K562 (cell line): Measurements from ENCODE around the gene CHD2. TPM values are rescaled to one million over a fixed set of nuclear protein-coding genes. Genes with fewer than 3 reads are reported as not detected.
A peak's percentile ranks its signal among the peaks of the same experiment; 100 is the strongest.

ENCODE experiments used
- ATAC-seq: fragments of 200-7000 bp; cut with Tn5 transposase; 3 replicates; pipeline ENCODE4 v1.9.1; 2020; ENCODE audit warnings: moderate library complexity
- BruUV-seq: library from RNA; stranded (reverse); fragments of 400-500 nt; replicated peaks from 2 replicates; lab custom pipeline; 2021; lab: Mats Ljungman, UMichigan
- CTCF ChIA-PET: fragments of 300-600 bp; formaldehyde crosslinking; extraction: SDS; loops from one replicate; lab custom pipeline; 2021; ENCODE audit warnings: low intra/inter-chr PET ratio; lab: Yijun Ruan, JAX
- POLR2A ChIA-PET: fragments of 300-600, 350-650 bp; sonication (Branson Sonifier 250); formaldehyde crosslinking; extraction: SDS; loops from one replicate; lab custom pipeline; 2021; ENCODE audit warnings: antibody characterized with exemption, inconsistent platforms; lab: Yijun Ruan, JAX
- DNase-seq, 4 experiments: peaks; one replicate each; pipeline versions ENCODE4 v3.0.0 to v3.0.0-alpha.2; 2011 to 2018; ENCODE audit warnings: low spot score in 3 of 4, mixed read lengths in 3 of 4; ENCODE audit errors: extremely low read depth in 1 of 4
- FAIRE-seq: peaks from 2 replicates; lab custom pipeline; 2011; peaks lifted over from hg19 to GRCh38; lab: Jason Lieb, UNC
- H2AFZ ChIP-seq: 2 replicates; pipeline ENCODE4 v1.6.0; 2011; ENCODE audit warnings: low read depth, low read length, control low read depth, inconsistent platforms
- H3K27ac ChIP-seq: fragments of 200-600 bp; 3 replicates; pipeline ENCODE4 v1.8.0; 2011; ENCODE audit warnings: low read depth, mild to moderate bottlenecking, control low read depth, inconsistent platforms, low read length, moderate library complexity, mixed read lengths; ENCODE audit errors: extremely low read depth
- H3K27me3 ChIP-seq, 2 experiments: fragments of 300-600 bp in 1 of 2; 2 replicates in 1 of 2; 3 replicates in 1 of 2; pipeline versions ENCODE4 v1.6.0 to v1.8.0; 2011; ENCODE audit warnings: inconsistent platforms in 2 of 2, low read length in 2 of 2, mild to moderate bottlenecking in 1 of 2, mixed read lengths in 1 of 2, moderate library complexity in 1 of 2; ENCODE audit not compliant: control insufficient read depth in 2 of 2, insufficient read depth in 2 of 2
- H3K36me3 ChIP-seq: fragments of 300-600 bp; 3 replicates; pipeline ENCODE4 v1.8.0; 2011; ENCODE audit warnings: mild to moderate bottlenecking, low read length, inconsistent platforms; ENCODE audit not compliant: control insufficient read depth, insufficient read depth
- H3K4me1 ChIP-seq, 2 experiments: fragments of 200-600 bp in 1 of 2; replicated peaks in 1 of 2; 2 replicates in 1 of 2; 3 replicates in 1 of 2; pipeline versions ENCODE4 v1.5.1 to v1.8.0; 2011; ENCODE audit warnings: inconsistent platforms in 2 of 2, low read length in 2 of 2, mild to moderate bottlenecking in 1 of 2, mixed read lengths in 1 of 2, moderate library complexity in 1 of 2; ENCODE audit not compliant: control insufficient read depth in 2 of 2, insufficient read depth in 2 of 2
- H3K4me2 ChIP-seq: 2 replicates; pipeline ENCODE4 v1.6.1; 2011; ENCODE audit warnings: low read length, control low read depth, inconsistent platforms, mixed read lengths; ENCODE audit not compliant: insufficient read depth
- H3K4me3 ChIP-seq: fragments of 200-600 bp; sonication (generic), shearing (Covaris generic); 2 replicates; pipeline ENCODE4 v1.5.1; 2016; ENCODE audit warnings: control low read depth, inconsistent platforms
- H3K79me2 ChIP-seq: fragments of 200-600 bp; 3 replicates; pipeline ENCODE4 v1.8.0; 2011; ENCODE audit warnings: low read length, inconsistent platforms; ENCODE audit not compliant: control insufficient read depth, insufficient read depth
- H3K9ac ChIP-seq, 2 experiments: 2 replicates each; pipeline versions ENCODE4 v1.6.0 to v1.6.1; 2011; ENCODE audit warnings: low read depth in 2 of 2, low read length in 2 of 2, control low read depth in 1 of 2, inconsistent platforms in 1 of 2, mild to moderate bottlenecking in 1 of 2, mixed read lengths in 1 of 2; ENCODE audit not compliant: insufficient read depth in 1 of 2
- H3K9me1 ChIP-seq: one replicate; pipeline ENCODE4 v1.6.0; 2011; ENCODE audit warnings: inconsistent platforms, mild to moderate bottlenecking, low read length, moderate library complexity; ENCODE audit not compliant: control insufficient read depth, insufficient read depth
- H3K9me3 ChIP-seq: replicated peaks from 2 replicates; pipeline ENCODE4 v1.5.1; 2011; ENCODE audit warnings: low read depth, low read length, inconsistent platforms; ENCODE audit not compliant: control insufficient read depth, insufficient read depth
- H4K20me1 ChIP-seq: replicated peaks from 2 replicates; pipeline ENCODE4 v1.6.1; 2011; ENCODE audit warnings: low read length, inconsistent platforms, mixed read lengths; ENCODE audit not compliant: control insufficient read depth, insufficient read depth
- ATF1 ChIP-seq, 2 experiments: fragments of 450-650 bp in 1 of 2; IDR thresholded peaks; 2 replicates each; pipeline ENCODE4 v1.6.1; 2016; ENCODE audit warnings: missing compliant biosample characterization in 1 of 2, missing genetic modification characterization in 1 of 2
- ATF6 ChIP-seq: sonication (generic); formaldehyde crosslinking; IDR thresholded peaks from 2 replicates; pipeline ENCODE4 v1.4.0; 2020; ENCODE audit warnings: mild to moderate bottlenecking, missing genetic modification reagents
- DACH1 ChIP-seq: fragments of 450-650 bp; IDR thresholded peaks from 2 replicates; pipeline ENCODE4 v1.6.1; 2018; ENCODE audit not compliant: partially characterized antibody
- EZH2 ChIP-seq: IDR thresholded peaks from 2 replicates; pipeline ENCODE4 v1.6.1; 2012; ENCODE audit warnings: low read depth, mild to moderate bottlenecking, inconsistent platforms, low read length, borderline replicate concordance
- HBP1 ChIP-seq: fragments of 450-650 bp; formaldehyde crosslinking; IDR thresholded peaks from 2 replicates; pipeline ENCODE4 v1.4.0; 2022; ENCODE audit warnings: missing genetic modification characterization
- L3MBTL2 ChIP-seq: fragments of 450-650 bp; IDR thresholded peaks from 2 replicates; pipeline ENCODE4 v1.6.1; 2016; ENCODE audit warnings: mild to moderate bottlenecking, moderate library complexity
- OTX1 ChIP-seq: fragments of 450-650 bp; formaldehyde crosslinking; IDR thresholded peaks from 2 replicates; pipeline ENCODE4 v1.4.0; 2022; ENCODE audit warnings: mild to moderate bottlenecking
- RFX5 ChIP-seq: IDR thresholded peaks from 2 replicates; pipeline ENCODE4 v1.6.1; 2011; ENCODE audit warnings: low read depth, mild to moderate bottlenecking, improper control_type of control experiment, low read length
- TAF1 ChIP-seq: IDR thresholded peaks from 2 replicates; pipeline ENCODE4 v1.6.1; 2011; ENCODE audit warnings: mild to moderate bottlenecking, low read length, moderate library complexity; ENCODE audit not compliant: insufficient read depth, control insufficient read depth, severe bottlenecking; ENCODE audit errors: extremely low read depth
- ZBED1 ChIP-seq: IDR thresholded peaks from 2 replicates; pipeline ENCODE4 v1.6.1; 2014
- ZNF24 ChIP-seq: fragments of 450-650 bp; IDR thresholded peaks from 2 replicates; pipeline ENCODE4 v1.6.1; 2016
- ZSCAN29 ChIP-seq: fragments of 450-650 bp; IDR thresholded peaks from 2 replicates; pipeline ENCODE4 v1.6.1; 2017
- WGBS: fragments of 100-300 bp; shearing (Covaris generic); methylation state at CpG from one replicate; pipeline ENCODE4 v1.1.6; 2016; ENCODE audit warnings: low coverage, mixed read lengths; ENCODE audit not compliant: insufficient coverage; ENCODE audit errors: missing lambda C conversion rate; 5-methylcytosine and 5-hydroxymethylcytosine counted together
- in situ Hi-C: fragments of 300-500 bp; cut with MboI; formaldehyde crosslinking; loops from 4 replicates; pipeline ENCODE4 v1.15.0; 2018; ENCODE audit warnings: inconsistent platforms, mixed read lengths
- intact Hi-C: fragments of 100-400 bp; cut with micrococcal nuclease; formaldehyde crosslinking; loops from 2 replicates; pipeline ENCODE4 v1.14.2; 2022
- polyA plus RNA-seq, 8 experiments: library from polyadenylated mRNA; depleted of rRNA in 4 of 8; stranded (reverse) in 5 of 8; unstranded in 3 of 8; fragments of >200 nt; fragmentation: Nextera tagmentation in 2 of 8; fragmentation: Illumina TruSeq in 1 of 8; extraction: Ambion mirVana in 2 of 8; extraction: Trizol in 1 of 8; gene quantifications; 2 replicates each; pipeline versions ENCODE4 v1.2.1 to v1.2.3, GENCODE V29; 2011 to 2014; ENCODE audit warnings: inconsistent platforms in 1 of 8, missing spikeins in 1 of 8
- total RNA-seq, 7 experiments: library from RNA; depleted of rRNA in 6 of 7; stranded (reverse); fragments of >200 nt in 6 of 7; fragmentation: Illumina TruSeq in 2 of 7; extraction: Trizol in 2 of 7; gene quantifications; 2 replicates each; pipeline versions ENCODE4 v1.2.1 to v1.2.3, GENCODE V29; 2011 to 2021; ENCODE audit warnings: low replicate concordance in 1 of 7
- TF ChIP-seq, protein P1 (sequence below): fragments of 250-450 bp; sonication (Bioruptor Pico); IDR thresholded peaks from 2 replicates; pipeline ENCODE4 v1.9.0; 2021; ENCODE audit warnings: mild to moderate bottlenecking, inconsistent platforms
- TF ChIP-seq, protein P2 (sequence below): fragments of 450-650 bp; formaldehyde crosslinking; conservative IDR thresholded peaks from 2 replicates; pipeline ENCODE4 v1.4.0; 2022; ENCODE audit warnings: mild to moderate bottlenecking, missing genetic modification characterization

CHD2 gene
- total and polyA plus RNA-seq, 9 of the 15 experiments (the other 6 are each of a cell fraction or from before 2014, with no cell fraction given): 38.9 to 70.8 (median 56.2) TPM

DNA sequence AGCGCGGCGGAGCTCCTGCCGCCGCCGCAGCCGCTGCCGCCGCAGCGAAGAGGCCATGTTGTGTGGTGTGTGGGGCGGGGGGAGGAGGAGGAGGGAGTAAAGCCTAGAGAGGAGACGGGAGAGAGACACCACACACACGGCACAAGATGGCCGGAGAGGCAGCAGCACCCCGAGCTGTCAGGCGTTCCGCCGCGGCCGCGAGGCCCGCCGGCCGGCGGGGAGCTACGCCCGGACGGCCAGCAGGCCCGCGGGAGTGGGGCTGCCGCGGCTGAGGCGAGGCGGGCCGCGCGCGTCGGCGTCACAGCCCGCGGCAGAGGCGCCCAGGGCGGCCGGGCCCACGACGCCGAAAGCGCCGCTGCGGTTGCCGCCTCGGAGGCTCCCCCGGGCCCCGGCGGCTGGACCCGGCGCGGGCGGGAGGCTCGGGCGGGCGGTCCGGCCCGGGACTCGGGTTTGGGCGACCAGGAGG is 17.4 kb upstream of the CHD2 start:
- peak; percentile 79 for ATAC-seq
- BruUV-seq: no TSS peak
- intact Hi-C loops: loop anchor here (1.0 to 2.0 kb wide), 4 partner anchors 18 to 72 kb away; partner anchors contain the start of gene CHD2
- ChIA-PET CTCF (no interaction called here), POLR2A (interaction anchor here (0.6 to 9.6 kb wide), 28 partner anchors 12 to 741 kb away, joined by 3 to 110 read pairs (median 6); partner anchors contain the start of gene CHD2)
- no peaks in the 10 kb centered on the region for H4K20me1 ChIP-seq
- H3K4me3 ChIP-seq: peak overlapping the region; percentile 91
- peaks cover 66% of the 10 kb centered on the region for H3K79me2 ChIP-seq
- in situ Hi-C loops: loop anchor here (5.0 kb wide), 1 partner anchor 70 kb away; no protein-coding TSS in a partner anchor
- no peaks in the 10 kb centered on the region for H3K9me3 ChIP-seq
- peaks cover 13 to 37% of the 10 kb centered on the region in 2 experiments for H3K4me1 ChIP-seq
- peaks cover 40% of the 10 kb centered on the region for H3K36me3 ChIP-seq
- H3K27me3 ChIP-seq: no peaks in the 10 kb centered on the region
- H3K27ac ChIP-seq: peak overlapping the region; percentile 86
- DNase-seq: peak in 1 of 4 experiments; percentile 69
- H2AFZ ChIP-seq: no peak overlapping the region
- peak overlapping the region; percentile 94 to 96; a peak in 3 of 4 replicates for H3K9ac ChIP-seq
- H3K9me1 ChIP-seq: no peaks in the 10 kb centered on the region
- WGBS: under 1% methylated on average over 35 of the region's 67 CpGs
- FAIRE-seq: peak; percentile 29
- peak overlapping the region; percentile 87; the same call in 1 of the 2 replicates for H3K4me2 ChIP-seq
- TF ChIP-seq EZH2 (no peak), OTX1 (CRISPR knock-in tag) (0 out of 2 replicates have a peak, but pooled peaks have one; percentile 23), ATF6 (no peak), ATF1 (CRISPR knock-in tag; IDR thresholded peaks at IDR 0.05) (no peak), ATF1 (tag; IDR thresholded peaks at IDR 0.05) (no peak), ZBED1 (no peak), ZSCAN29 (no peak; the same call in 1 of the 2 replicates), RFX5 (no peak), ZNF24 (0 out of 2 replicates have a peak, but pooled peaks have one; percentile 22), HBP1 (no peak), DACH1 (no peak), TAF1 (peak; percentile 98), L3MBTL2 (no peak)
- TF ChIP-seq, protein P1, sequence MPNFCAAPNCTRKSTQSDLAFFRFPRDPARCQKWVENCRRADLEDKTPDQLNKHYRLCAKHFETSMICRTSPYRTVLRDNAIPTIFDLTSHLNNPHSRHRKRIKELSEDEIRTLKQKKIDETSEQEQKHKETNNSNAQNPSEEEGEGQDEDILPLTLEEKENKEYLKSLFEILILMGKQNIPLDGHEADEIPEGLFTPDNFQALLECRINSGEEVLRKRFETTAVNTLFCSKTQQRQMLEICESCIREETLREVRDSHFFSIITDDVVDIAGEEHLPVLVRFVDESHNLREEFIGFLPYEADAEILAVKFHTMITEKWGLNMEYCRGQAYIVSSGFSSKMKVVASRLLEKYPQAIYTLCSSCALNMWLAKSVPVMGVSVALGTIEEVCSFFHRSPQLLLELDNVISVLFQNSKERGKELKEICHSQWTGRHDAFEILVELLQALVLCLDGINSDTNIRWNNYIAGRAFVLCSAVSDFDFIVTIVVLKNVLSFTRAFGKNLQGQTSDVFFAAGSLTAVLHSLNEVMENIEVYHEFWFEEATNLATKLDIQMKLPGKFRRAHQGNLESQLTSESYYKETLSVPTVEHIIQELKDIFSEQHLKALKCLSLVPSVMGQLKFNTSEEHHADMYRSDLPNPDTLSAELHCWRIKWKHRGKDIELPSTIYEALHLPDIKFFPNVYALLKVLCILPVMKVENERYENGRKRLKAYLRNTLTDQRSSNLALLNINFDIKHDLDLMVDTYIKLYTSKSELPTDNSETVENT (CRISPR knock-in tag): peak; percentile 90
- TF ChIP-seq, protein P2, sequence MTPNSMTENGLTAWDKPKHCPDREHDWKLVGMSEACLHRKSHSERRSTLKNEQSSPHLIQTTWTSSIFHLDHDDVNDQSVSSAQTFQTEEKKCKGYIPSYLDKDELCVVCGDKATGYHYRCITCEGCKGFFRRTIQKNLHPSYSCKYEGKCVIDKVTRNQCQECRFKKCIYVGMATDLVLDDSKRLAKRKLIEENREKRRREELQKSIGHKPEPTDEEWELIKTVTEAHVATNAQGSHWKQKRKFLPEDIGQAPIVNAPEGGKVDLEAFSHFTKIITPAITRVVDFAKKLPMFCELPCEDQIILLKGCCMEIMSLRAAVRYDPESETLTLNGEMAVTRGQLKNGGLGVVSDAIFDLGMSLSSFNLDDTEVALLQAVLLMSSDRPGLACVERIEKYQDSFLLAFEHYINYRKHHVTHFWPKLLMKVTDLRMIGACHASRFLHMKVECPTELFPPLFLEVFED (CRISPR knock-in tag): peak; percentile 44; the same call in 1 of the 2 replicates
